Aorta (tissue), 5 donors: Measurements from ENCODE around the gene TRPM2. TPM values are rescaled to one million over a fixed set of nuclear protein-coding genes. Genes with fewer than 3 reads are reported as not detected.

Experiments
- ATAC-seq: fragments of 200-7000 bp; cut with Tn5 transposase; one replicate; pipeline ENCODE4 v1.9.1; 2022; ENCODE audit warnings: moderate library complexity; ENCODE audit not compliant: low FRiP score
- DNase-seq, 2 donors: peaks; one replicate each; pipeline ENCODE4 v3.0.0-alpha.2; 2020
- H3K27ac ChIP-seq, 2 donors: one replicate each; pipeline ENCODE4 v1.5.1; 2013; ENCODE audit warnings: low read length in 2 of 2, mild to moderate bottlenecking in 2 of 2, moderate library complexity in 2 of 2, control low read depth in 1 of 2, inconsistent platforms in 1 of 2, low read depth in 1 of 2
- H3K27me3 ChIP-seq, 2 donors: one replicate each; pipeline ENCODE4 v1.6.1; 2013; ENCODE audit warnings: control low read depth in 1 of 2, low read length in 1 of 2, mild to moderate bottlenecking in 1 of 2, moderate library complexity in 1 of 2; ENCODE audit not compliant: insufficient read depth in 2 of 2, control insufficient read depth in 1 of 2
- H3K36me3 ChIP-seq, 2 donors: one replicate each; pipeline ENCODE4 v1.6.1; 2013; ENCODE audit warnings: control low read depth in 1 of 2, low read length in 1 of 2, mild to moderate bottlenecking in 1 of 2; ENCODE audit not compliant: insufficient read depth in 2 of 2, control insufficient read depth in 1 of 2
- H3K4me1 ChIP-seq, 2 donors: one replicate each; pipeline ENCODE4 v1.6.1; 2013; ENCODE audit warnings: low read length in 2 of 2, control low read depth in 1 of 2, mild to moderate bottlenecking in 1 of 2, moderate library complexity in 1 of 2; ENCODE audit not compliant: insufficient read depth in 2 of 2, control insufficient read depth in 1 of 2
- H3K4me3 ChIP-seq, 2 donors: one replicate each; pipeline ENCODE4 v1.5.1; 2013; ENCODE audit warnings: low read length in 2 of 2, control low read depth in 1 of 2, mild to moderate bottlenecking in 1 of 2
- H3K9me3 ChIP-seq: one replicate; pipeline ENCODE4 v1.6.1; 2013; ENCODE audit warnings: mild to moderate bottlenecking, low read length; ENCODE audit not compliant: control insufficient read depth
- WGBS, 2 donors: extraction: QIAGEN DNeasy Blood & Tissue Kit; methylation state at CpG; one replicate each; pipeline ENCODE4 v1.1.7; 2013; 5-methylcytosine and 5-hydroxymethylcytosine counted together
- intact Hi-C, 2 donors: fragments of 100-400 bp; cut with DNase I; formaldehyde crosslinking; loops; one replicate each; pipeline versions ENCODE4 v1.14.2 to v1.15.0; 2022
- polyA plus RNA-seq, 2 donors: library from polyadenylated mRNA; stranded (reverse); fragments of 200-250 nt; gene quantifications; one replicate each; pipeline ENCODE4 v1.2.3, GENCODE V29; 2013
- total RNA-seq, 2 donors: library from RNA; stranded (reverse); fragmentation: NEBNext Ultra II Directional; extraction: Animal tissue kit (Norgen Biotek cat#: 25700); gene quantifications; one replicate each; pipeline ENCODE4 v1.2.1, GENCODE V29; 2021
- donor health status: healthy with polysubstance abuse.
- donor health status: Bipolar disorder and iron deficiency.
- donor health status: DM: no; HTN: no; CAD: no.
- donor health status: DM: no; HTN: no; CAD: no.
- donor health status: DM: yes; HTN: yes; CAD: no.

The TRPM2 gene
- total and polyA plus RNA-seq, 4 donors = 2.2 to 15.8 (median 5.9) TPM

DNA sequence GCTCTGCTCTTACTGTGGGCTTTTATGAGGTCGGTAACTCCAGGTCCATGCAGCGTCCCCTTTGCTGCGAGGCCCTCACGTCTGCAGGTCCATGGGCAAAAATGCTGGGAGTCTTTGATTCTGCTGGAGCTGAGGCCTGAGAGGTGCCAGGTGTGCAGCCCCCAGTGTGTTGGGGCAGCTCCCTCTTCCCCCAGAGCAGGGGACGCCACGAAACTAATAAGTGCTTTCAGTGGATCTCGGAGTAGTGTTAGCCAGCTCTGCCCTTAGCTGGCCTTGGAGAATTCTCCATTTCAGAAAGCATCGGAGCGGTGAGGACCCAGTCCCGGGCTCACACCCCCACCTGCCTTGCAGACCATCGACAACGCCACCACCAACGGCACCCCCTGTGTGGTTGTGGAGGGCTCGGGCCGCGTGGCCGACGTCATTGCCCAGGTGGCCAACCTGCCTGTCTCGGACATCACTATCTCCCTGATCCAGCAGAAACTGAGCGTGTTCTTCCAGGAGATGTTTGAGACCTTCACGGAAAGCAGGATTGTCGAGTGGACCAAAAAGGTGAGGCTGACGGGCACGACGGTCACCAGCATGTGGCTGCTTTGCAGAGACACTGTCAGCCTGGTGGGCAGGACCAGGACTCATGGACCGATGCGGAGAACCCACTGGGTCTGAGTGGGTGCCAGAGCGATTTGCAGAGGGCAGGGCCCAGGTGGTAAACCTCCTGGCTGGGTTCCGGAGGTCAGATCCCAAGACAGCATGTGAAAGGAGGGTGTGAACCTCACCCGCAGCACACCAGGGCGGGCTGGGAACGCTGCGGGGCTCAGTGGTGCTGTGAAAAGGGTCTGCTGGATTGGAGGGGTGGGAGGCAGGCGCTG, 25.5 kb downstream of the TRPM2 start:
- ATAC-seq (no peak), DNase-seq (peak; percentile 31 to 62)
- no peaks in the 10 kb centered on the region for H3K27me3 ChIP-seq
- no peaks in the 10 kb centered on the region for H3K4me1 ChIP-seq
- peaks cover 3% of the 10 kb centered on the region for H3K9me3 ChIP-seq
- no peaks in the 10 kb centered on the region for H3K36me3 ChIP-seq
- intact Hi-C loops = no loop called here
- 95 to 96% methylated on average over 34 of the region's 34 CpGs for WGBS, 2 donors
- H3K27ac ChIP-seq = no peak overlapping the region
- H3K4me3 ChIP-seq = no peak overlapping the region

DNA sequence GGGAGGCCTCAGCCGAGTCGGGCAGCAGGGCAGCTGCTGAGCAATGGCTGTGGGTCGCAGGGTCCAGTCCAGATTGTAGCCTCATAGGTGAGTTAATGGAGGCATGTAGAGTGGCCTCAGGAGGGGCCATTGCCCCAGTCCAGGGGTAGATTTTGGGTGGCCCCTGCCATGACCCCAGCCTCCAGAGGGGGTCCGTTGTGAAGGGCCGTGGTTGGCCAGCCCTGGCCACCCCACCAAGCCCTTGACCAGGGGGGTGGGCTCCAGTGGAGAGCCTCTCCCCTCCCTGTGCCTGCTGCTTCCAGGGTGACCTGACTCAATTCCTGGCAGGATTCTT, 26.1 kb downstream of the TRPM2 start:
- 88 to 92% methylated on average over 5 of the region's 5 CpGs for WGBS, 2 donors
- H3K27me3 ChIP-seq = no peaks in the 10 kb centered on the region
- no peak for ATAC-seq

GRCh38 chr21:44379991-44380865, 26.8 kb downstream of the TRPM2 start:
- intact Hi-C loops = no loop called here
- Histone ChIP-seq H3K27me3 (no peaks in the 10 kb centered on the region), H3K4me1 (no peaks in the 10 kb centered on the region), H3K9me3 (peaks cover 5% of the 10 kb centered on the region), H3K4me3 (no peak overlapping the region), H3K27ac (no peak overlapping the region), H3K36me3 (no peaks in the 10 kb centered on the region)
- ATAC-seq = no peak
- WGBS, 2 donors = 18 to 29% methylated on average over 31 of the region's 31 CpGs
- peak; percentile 28 to 36 for DNase-seq

More for the DNA sequence above, 26.1 kb downstream of the TRPM2 start:
- DNase-seq = no peak
- Histone ChIP-seq H3K27ac (no peak overlapping the region), H3K4me1 (no peaks in the 10 kb centered on the region), H3K36me3 (no peaks in the 10 kb centered on the region), H3K4me3 (no peak overlapping the region), H3K9me3 (peaks cover 5% of the 10 kb centered on the region)
- intact Hi-C loops = no loop called here

DNA sequence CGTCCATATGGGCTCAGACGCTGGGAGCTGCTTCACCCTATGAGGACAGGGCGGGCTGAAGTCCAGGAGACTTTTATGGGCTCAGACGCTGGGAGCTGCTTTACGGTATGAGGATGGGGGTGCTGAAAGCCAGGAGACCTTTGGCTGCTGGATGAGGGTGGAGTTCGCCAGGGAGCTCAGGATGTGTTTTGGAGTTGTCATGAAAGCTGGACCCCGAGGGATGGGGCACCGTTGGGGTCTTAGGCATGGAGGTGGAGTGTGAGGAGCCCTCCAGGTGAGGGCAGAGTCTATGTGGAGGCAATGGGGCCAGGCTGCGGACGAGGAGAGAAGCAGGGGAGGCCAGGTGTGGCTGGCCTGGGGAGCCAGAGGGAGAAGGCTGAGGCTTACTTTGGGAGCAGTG, 27.5 kb downstream of the TRPM2 start:
- intact Hi-C loops = no loop called here
- DNase-seq = peak in 1 of 2 donors; percentile 53
- H3K27me3 ChIP-seq = no peaks in the 10 kb centered on the region

GRCh38 chr21:44381874-44382273, 28.5 kb downstream of the TRPM2 start:
- no peak for DNase-seq
- Histone ChIP-seq H3K27me3 (no peaks in the 10 kb centered on the region), H3K4me1 (no peaks in the 10 kb centered on the region), H3K9me3 (peaks cover 8% of the 10 kb centered on the region), H3K27ac (no peak overlapping the region), H3K4me3 (no peak overlapping the region), H3K36me3 (no peaks in the 10 kb centered on the region)
- ATAC-seq = no peak
- intact Hi-C loops = no loop called here

More for the DNA sequence above, 27.5 kb downstream of the TRPM2 start:
- 58 to 60% methylated on average over 10 of the region's 10 CpGs for WGBS, 2 donors
- H3K4me3 ChIP-seq = no peak overlapping the region
- H3K27ac ChIP-seq = no peak overlapping the region
- H3K4me1 ChIP-seq = no peaks in the 10 kb centered on the region
- H3K9me3 ChIP-seq = peaks cover 7% of the 10 kb centered on the region
- no peak for ATAC-seq
- no peaks in the 10 kb centered on the region for H3K36me3 ChIP-seq

- Histone ChIP-seq H3K4me3 (no peak overlapping the region), H3K4me1 (no peaks in the 10 kb centered on the region), H3K9me3 (peaks cover 8% of the 10 kb centered on the region), H3K27ac (no peak overlapping the region), H3K36me3 (no peaks in the 10 kb centered on the region), H3K27me3 (no peaks in the 10 kb centered on the region)
- WGBS, 2 donors = 85 to 89% methylated on average over 9 of the region's 9 CpGs
- DNase-seq (peak; percentile 25 to 44), ATAC-seq (no peak)
- intact Hi-C loops = no loop called here
These were observed 29.1 kb downstream of the TRPM2 start for GRCh38 chr21:44382536-44382935.

DNA sequence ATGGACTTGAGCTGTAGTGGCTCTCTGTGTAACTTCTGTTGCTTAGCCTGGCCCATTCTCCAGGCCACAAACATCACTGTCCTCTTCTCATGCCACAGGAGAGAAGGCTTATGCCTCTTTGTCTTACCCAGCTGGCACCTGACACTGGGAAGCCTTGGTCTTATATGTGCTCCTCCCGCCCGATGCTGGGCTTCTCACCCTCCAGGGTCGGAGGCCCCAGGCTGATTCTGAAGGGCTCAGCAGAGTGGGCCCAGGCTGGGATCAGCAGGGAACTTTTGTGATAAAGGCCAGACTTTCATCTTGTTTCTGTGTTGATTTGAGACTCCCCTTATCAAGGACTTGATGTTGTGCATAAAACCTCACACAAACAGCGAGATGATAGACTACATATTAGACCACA, 29.8 kb downstream of the TRPM2 start:
- peak; percentile 30 to 55 for DNase-seq
- H3K27ac ChIP-seq = no peak overlapping the region
- 79 to 80% methylated on average over 4 of the region's 4 CpGs for WGBS, 2 donors
- ATAC-seq = no peak
- no peaks in the 10 kb centered on the region for H3K4me1 ChIP-seq
- H3K4me3 ChIP-seq = no peak overlapping the region
- no peaks in the 10 kb centered on the region for H3K27me3 ChIP-seq
- H3K36me3 ChIP-seq = no peaks in the 10 kb centered on the region
- peaks cover 8% of the 10 kb centered on the region for H3K9me3 ChIP-seq
- intact Hi-C loops = no loop called here

DNA sequence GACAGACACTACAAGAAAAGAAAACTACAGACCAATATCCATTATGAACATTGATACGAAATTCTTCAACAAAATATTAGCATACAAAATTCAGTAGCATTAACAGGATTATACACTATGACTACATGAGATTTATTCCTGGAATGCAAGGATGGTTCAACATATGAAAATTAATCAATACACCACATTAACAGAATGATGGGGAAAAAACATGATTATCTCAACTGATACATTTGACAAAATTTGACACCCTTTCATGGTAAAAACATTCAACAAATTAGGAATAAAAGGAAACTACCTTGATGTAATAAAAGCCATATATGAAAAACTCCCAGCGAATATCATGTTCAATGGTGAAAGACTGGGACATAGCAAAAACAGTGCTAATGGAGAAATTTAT, 31.5 kb downstream of the TRPM2 start:
- intact Hi-C loops = no loop called here
- Histone ChIP-seq H3K36me3 (no peaks in the 10 kb centered on the region), H3K27me3 (no peaks in the 10 kb centered on the region), H3K4me3 (no peak overlapping the region), H3K4me1 (no peaks in the 10 kb centered on the region), H3K27ac (no peak overlapping the region), H3K9me3 (peaks cover 8% of the 10 kb centered on the region)
- no peak for DNase-seq
- 72 to 79% methylated on average over 2 of the region's 2 CpGs for WGBS, 2 donors
- no peak for ATAC-seq
